ENCODE measurements around the gene BBS5. TPM values are rescaled to one million over a fixed set of nuclear protein-coding genes. Genes with fewer than 3 reads are reported as not detected.

The BBS5 gene
- total RNA-seq, 1 experiment from 2014 or later, result 4.6 TPM

DNA sequence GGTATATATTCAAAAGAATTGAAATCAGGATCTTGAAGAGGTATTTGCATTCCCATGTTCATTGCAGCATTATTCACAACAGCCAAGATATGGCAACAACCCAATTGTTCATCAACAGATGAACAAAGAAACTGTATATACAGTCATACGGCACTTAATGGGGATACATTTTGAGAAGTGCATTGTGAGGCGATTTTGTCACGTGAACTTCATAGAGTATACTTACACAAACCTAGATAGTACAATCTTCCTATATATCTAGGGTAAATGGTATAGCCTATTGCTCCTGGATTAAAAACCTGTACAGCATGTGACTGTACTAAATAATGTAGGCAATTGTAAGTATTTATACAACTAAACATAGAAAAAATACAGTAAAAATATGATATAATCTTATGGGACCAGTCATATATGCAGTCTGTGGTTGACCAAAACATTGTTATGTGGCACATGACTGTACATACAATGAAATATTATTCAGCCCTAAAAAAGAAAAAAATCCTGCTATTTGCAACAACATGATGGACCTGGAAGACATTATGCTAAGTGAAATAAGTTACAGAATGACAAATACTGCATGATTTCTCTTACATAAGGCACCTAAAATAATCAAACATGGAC lies 9.2 kb upstream of the BBS5 start:
- no peaks in the 10 kb centered on the region for H3K36me3 ChIP-seq (ENCODE audit: control insufficient read depth in 1 of 2, insufficient read depth in 2 of 2, low read length in 2 of 2)
- no peak overlapping the region for H2AFZ ChIP-seq (ENCODE audit: low read depth, low read length, poor library complexity, severe bottlenecking)
- TF ChIP-seq SIN3A (IDR thresholded peaks at IDR 0.05; ENCODE audit: low read depth) (no peak), CEBPB (IDR thresholded peaks at IDR 0.05; ENCODE audit: low read depth) (no peak), TCF7L2 (IDR thresholded peaks at IDR 0.05; ENCODE audit: borderline replicate concordance, extremely low read depth, insufficient read depth, insufficient read length) (no peak), POLR2AphosphoS5 (IDR thresholded peaks at IDR 0.05; ENCODE audit: low read depth, low read length) (no peak), CBX3 (IDR thresholded peaks at IDR 0.05; ENCODE audit: low read depth) (no peak), SP1 (IDR thresholded peaks at IDR 0.05; ENCODE audit: low read depth) (no peak), EGR1 (IDR thresholded peaks at IDR 0.05; ENCODE audit: low read depth) (no peak), YY1 (IDR thresholded peaks at IDR 0.05; ENCODE audit: extremely low read depth, insufficient replicate concordance, low read depth, low read length) (no peak), ELF1 (IDR thresholded peaks at IDR 0.05; ENCODE audit: borderline replicate concordance, low read depth) (no peak), ZNF274 (IDR thresholded peaks at IDR 0.05; ENCODE audit: low read depth, low read length) (no peak)
- TF ChIP-seq, protein P1, sequence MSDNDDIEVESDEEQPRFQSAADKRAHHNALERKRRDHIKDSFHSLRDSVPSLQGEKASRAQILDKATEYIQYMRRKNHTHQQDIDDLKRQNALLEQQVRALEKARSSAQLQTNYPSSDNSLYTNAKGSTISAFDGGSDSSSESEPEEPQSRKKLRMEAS (IDR thresholded peaks at IDR 0.05), result no peak
- intact Hi-C loops (cut with micrococcal nuclease), result no loop called here
- H3K27ac ChIP-seq (ENCODE audit: low read depth, low read length), result no peak overlapping the region
- no TSS peak for BruUV-seq (replicated peaks)
- H3K9me3 ChIP-seq (ENCODE audit: control insufficient read depth in 1 of 2, insufficient read depth in 1 of 2, low read depth in 1 of 2, low read length in 2 of 2), result no peaks in the 10 kb centered on the region
- RAD21 ChIA-PET (ENCODE audit: low non-redundant PET in 1 of 2, low total read pairs in 2 of 2, uncharacterized antibody in 2 of 2, unreplicated experiment in 2 of 2), result no interaction called here
- no peak overlapping the region for H3K4me2 ChIP-seq (ENCODE audit: low read length)
- DNase-seq (ENCODE audit: low read depth, low spot score) (no peak), ATAC-seq (no peak)
- POLR2A ChIA-PET, result no interaction called here
- H3K4me3 ChIP-seq (replicated peaks in 1 of 2; ENCODE audit: low read depth in 1 of 2, low read length in 2 of 2), result no peak overlapping the region
- H3K9ac ChIP-seq (ENCODE audit: low read length), result no peak overlapping the region
- no peaks in the 10 kb centered on the region for H4K20me1 ChIP-seq (ENCODE audit: insufficient read depth)
- no peaks in the 10 kb centered on the region for H3K27me3 ChIP-seq (ENCODE audit: insufficient read depth, low read length)
- H3K4me1 ChIP-seq (ENCODE audit: control insufficient read depth in 1 of 2, insufficient read depth in 2 of 2, low read length in 2 of 2), result no peaks in the 10 kb centered on the region
- CTCF ChIA-PET, result no interaction called here
- H3K9me2 ChIP-seq (ENCODE audit: insufficient read depth), result no peaks in the 10 kb centered on the region
- no peaks in the 10 kb centered on the region for H3K79me2 ChIP-seq (ENCODE audit: insufficient read depth, low read length)

DNA sequence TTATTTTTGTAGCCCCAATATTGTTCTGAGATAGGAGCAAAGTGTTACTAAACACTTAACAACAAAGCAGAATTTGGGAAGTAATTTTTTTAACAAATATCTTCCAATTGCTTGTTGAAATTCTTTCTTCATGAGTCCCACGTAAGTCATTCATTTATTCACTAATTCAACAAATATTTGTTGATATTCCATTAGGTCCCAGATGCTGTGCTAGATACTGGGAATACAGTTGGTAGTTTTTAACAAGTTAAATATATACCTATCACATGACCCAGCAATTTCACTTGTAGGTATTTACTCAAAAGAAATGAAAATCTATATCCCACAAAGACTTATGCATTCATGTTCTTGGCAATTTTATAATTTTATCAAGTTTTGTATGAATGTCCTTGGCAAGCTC lies 7.0 kb upstream of the BBS5 start:
- ChIA-PET CTCF (no interaction called here), RAD21 (ENCODE audit: low non-redundant PET in 1 of 2, low total read pairs in 2 of 2, uncharacterized antibody in 2 of 2, unreplicated experiment in 2 of 2) (no interaction called here), POLR2A (no interaction called here)
- Histone ChIP-seq H3K27ac (ENCODE audit: low read depth, low read length) (no peak overlapping the region), H3K9ac (ENCODE audit: low read length) (no peak overlapping the region), H3K79me2 (ENCODE audit: insufficient read depth, low read length) (no peaks in the 10 kb centered on the region), H3K4me2 (ENCODE audit: low read length) (no peak overlapping the region), H3K9me2 (ENCODE audit: insufficient read depth) (no peaks in the 10 kb centered on the region), H3K4me1 (ENCODE audit: control insufficient read depth in 1 of 2, insufficient read depth in 2 of 2, low read length in 2 of 2) (peaks cover 0 to 6% of the 10 kb centered on the region in 2 experiments; a peak in 1 of 4 replicates), H3K9me3 (ENCODE audit: control insufficient read depth in 1 of 2, insufficient read depth in 1 of 2, low read depth in 1 of 2, low read length in 2 of 2) (no peaks in the 10 kb centered on the region), H4K20me1 (ENCODE audit: insufficient read depth) (no peaks in the 10 kb centered on the region), H2AFZ (ENCODE audit: low read depth, low read length, poor library complexity, severe bottlenecking) (no peak overlapping the region), H3K27me3 (ENCODE audit: insufficient read depth, low read length) (no peaks in the 10 kb centered on the region), H3K36me3 (ENCODE audit: control insufficient read depth in 1 of 2, insufficient read depth in 2 of 2, low read length in 2 of 2) (no peaks in the 10 kb centered on the region), H3K4me3 (replicated peaks in 1 of 2; ENCODE audit: low read depth in 1 of 2, low read length in 2 of 2) (no peak overlapping the region)
- ATAC-seq (no peak), DNase-seq (ENCODE audit: low read depth, low spot score) (no peak)
- TF ChIP-seq TCF7L2 (IDR thresholded peaks at IDR 0.05; ENCODE audit: borderline replicate concordance, extremely low read depth, insufficient read depth, insufficient read length), result no peak
- TF ChIP-seq FOSL1 (IDR thresholded peaks at IDR 0.05; ENCODE audit: low read depth), result no peak
- TF ChIP-seq, protein P2, sequence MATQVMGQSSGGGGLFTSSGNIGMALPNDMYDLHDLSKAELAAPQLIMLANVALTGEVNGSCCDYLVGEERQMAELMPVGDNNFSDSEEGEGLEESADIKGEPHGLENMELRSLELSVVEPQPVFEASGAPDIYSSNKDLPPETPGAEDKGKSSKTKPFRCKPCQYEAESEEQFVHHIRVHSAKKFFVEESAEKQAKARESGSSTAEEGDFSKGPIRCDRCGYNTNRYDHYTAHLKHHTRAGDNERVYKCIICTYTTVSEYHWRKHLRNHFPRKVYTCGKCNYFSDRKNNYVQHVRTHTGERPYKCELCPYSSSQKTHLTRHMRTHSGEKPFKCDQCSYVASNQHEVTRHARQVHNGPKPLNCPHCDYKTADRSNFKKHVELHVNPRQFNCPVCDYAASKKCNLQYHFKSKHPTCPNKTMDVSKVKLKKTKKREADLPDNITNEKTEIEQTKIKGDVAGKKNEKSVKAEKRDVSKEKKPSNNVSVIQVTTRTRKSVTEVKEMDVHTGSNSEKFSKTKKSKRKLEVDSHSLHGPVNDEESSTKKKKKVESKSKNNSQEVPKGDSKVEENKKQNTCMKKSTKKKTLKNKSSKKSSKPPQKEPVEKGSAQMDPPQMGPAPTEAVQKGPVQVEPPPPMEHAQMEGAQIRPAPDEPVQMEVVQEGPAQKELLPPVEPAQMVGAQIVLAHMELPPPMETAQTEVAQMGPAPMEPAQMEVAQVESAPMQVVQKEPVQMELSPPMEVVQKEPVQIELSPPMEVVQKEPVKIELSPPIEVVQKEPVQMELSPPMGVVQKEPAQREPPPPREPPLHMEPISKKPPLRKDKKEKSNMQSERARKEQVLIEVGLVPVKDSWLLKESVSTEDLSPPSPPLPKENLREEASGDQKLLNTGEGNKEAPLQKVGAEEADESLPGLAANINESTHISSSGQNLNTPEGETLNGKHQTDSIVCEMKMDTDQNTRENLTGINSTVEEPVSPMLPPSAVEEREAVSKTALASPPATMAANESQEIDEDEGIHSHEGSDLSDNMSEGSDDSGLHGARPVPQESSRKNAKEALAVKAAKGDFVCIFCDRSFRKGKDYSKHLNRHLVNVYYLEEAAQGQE (IDR thresholded peaks at IDR 0.05; ENCODE audit: low read depth), result no peak
- no peak for TF ChIP-seq RAD21 (IDR thresholded peaks at IDR 0.05; ENCODE audit: low read depth)
- no peak for TF ChIP-seq CEBPB (IDR thresholded peaks at IDR 0.05; ENCODE audit: low read depth)
- TF ChIP-seq, protein P1 (IDR thresholded peaks at IDR 0.05), result no peak
- no peak for TF ChIP-seq ZFX (IDR thresholded peaks at IDR 0.05)
- TF ChIP-seq, protein P3, sequence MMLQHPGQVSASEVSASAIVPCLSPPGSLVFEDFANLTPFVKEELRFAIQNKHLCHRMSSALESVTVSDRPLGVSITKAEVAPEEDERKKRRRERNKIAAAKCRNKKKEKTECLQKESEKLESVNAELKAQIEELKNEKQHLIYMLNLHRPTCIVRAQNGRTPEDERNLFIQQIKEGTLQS (IDR thresholded peaks at IDR 0.05), result no peak
- TF ChIP-seq JUND (IDR thresholded peaks at IDR 0.05), result no peak
- TF ChIP-seq EZH2phosphoT487 (IDR thresholded peaks at IDR 0.05; ENCODE audit: borderline replicate concordance), result no peak
- TF ChIP-seq EGR1 (IDR thresholded peaks at IDR 0.05; ENCODE audit: low read depth), result no peak
- TF ChIP-seq SIN3A (IDR thresholded peaks at IDR 0.05; ENCODE audit: low read depth), result no peak
- BruUV-seq (replicated peaks), result no TSS peak
- intact Hi-C loops (cut with micrococcal nuclease), result no loop called here

Measured in HCT116 (cell line).